Left lung (tissue), 10 donors: ENCODE measurements around the gene STARD3. TPM values are rescaled to one million over a fixed set of nuclear protein-coding genes. Genes with fewer than 3 reads are reported as not detected.
A peak's percentile ranks its signal among the peaks of the same experiment; 100 is the strongest.

Experiments used
- ATAC-seq: fragments of 200-7000 bp; cut with Tn5 transposase; one replicate; pipeline ENCODE4 v1.9.1; 2020; ENCODE audit warnings: moderate library complexity
- DNase-seq, 4 donors: peaks; one replicate each; pipeline ENCODE4 v3.0.0-alpha.2; 2013 to 2020
- H3K27ac ChIP-seq, 2 donors: fragments of 200-600 bp; sonication (generic) in 1 of 2; one replicate each; pipeline versions ENCODE4 v1.5.0 to v1.8.0; 2020 to 2021
- H3K27me3 ChIP-seq, 2 donors: fragments of 200-600 bp; sonication (generic) in 1 of 2; one replicate each; pipeline versions ENCODE4 v1.5.0 to v1.8.0; 2020 to 2021
- H3K36me3 ChIP-seq, 2 donors: fragments of 200-600 bp; sonication (generic) in 1 of 2; one replicate each; pipeline versions ENCODE4 v1.5.0 to v1.8.0; 2020 to 2021
- H3K4me1 ChIP-seq, 2 donors: fragments of 200-600 bp; one replicate each; pipeline ENCODE4 v1.8.0; 2021
- H3K4me3 ChIP-seq, 2 donors: fragments of 200-600 bp; sonication (generic) in 1 of 2; one replicate each; pipeline versions ENCODE4 v1.5.0 to v1.8.0; 2020 to 2021; ENCODE audit warnings: mild to moderate bottlenecking in 1 of 2
- H3K9me3 ChIP-seq, 2 donors: fragments of 200-600 bp; sonication (generic) in 1 of 2; one replicate each; pipeline versions ENCODE4 v1.5.0 to v1.8.0; 2020 to 2021
- CTCF ChIP-seq, 2 donors: fragments of 200-600 bp; sonication (generic) in 1 of 2; IDR thresholded peaks; one replicate each; pipeline versions ENCODE4 v1.5.0 to v1.8.0; 2021; ENCODE audit warnings: antibody characterized with exemption in 2 of 2
- intact Hi-C, 2 donors: fragments of 100-400 bp; cut with DNase I; formaldehyde crosslinking; loops; one replicate each; pipeline versions ENCODE4 v1.11.2 to v1.14.2; 2022
- polyA plus RNA-seq, 6 donors: library from polyadenylated mRNA; unstranded; fragments of 120-200 nt; gene quantifications; one replicate each; pipeline ENCODE4 v1.2.1, GENCODE V29; 2013; ENCODE audit not compliant: insufficient read length in 6 of 6
- total RNA-seq, 2 donors: library from RNA; stranded (reverse); fragmentation: NEBNext Ultra II Directional; extraction: Animal tissue kit (Norgen Biotek cat#: 25700); gene quantifications; one replicate each; pipeline ENCODE4 v1.2.1, GENCODE V29; 2021
- donor health status: DM: no; HTN: yes; CAD: no.
- donor health status: DM: no; HTN: no; CAD: no.

Gene STARD3
- total and polyA plus RNA-seq, 8 donors = 42.1 to 66.1 (median 55.9) TPM

- Histone ChIP-seq H3K4me3 (peak within 1 kb of the TSS; percentile 28 to 33), H3K27ac (no peak within 1 kb of the TSS), H3K27me3 (peaks cover 17 to 56% of the 10 kb centered on the region in 2 donors), H3K36me3 (no peaks in the 10 kb centered on the region), H3K9me3 (no peaks in the 10 kb centered on the region), H3K4me1 (peaks cover 6 to 46% of the 10 kb centered on the region in 2 donors)
- peak in 1 of 4 donors; percentile 59 for DNase-seq
- ATAC-seq = no peak
- TF ChIP-seq CTCF (IDR thresholded peaks at IDR 0.05) = no peak
- intact Hi-C loops = no loop called here
Observed at GRCh38 chr17:39626171-39627046, 10.5 kb upstream of the STARD3 start, which contains the start of gene PPP1R1B. PPP1R1B (plus strand) TSS chr17:39626952; CDS start chr17:39627393, 441 bp downstream.

GRCh38 chr17:39627047-39627711 lies 9.8 kb upstream of the STARD3 start:
- no peak for TF ChIP-seq CTCF (IDR thresholded peaks at IDR 0.05)
- ATAC-seq (no peak), DNase-seq (no peak)
- Histone ChIP-seq H3K27me3 (peaks cover 17 to 62% of the 10 kb centered on the region in 2 donors), H3K9me3 (no peaks in the 10 kb centered on the region), H3K4me3 (peak overlapping the region; percentile 28 to 33), H3K36me3 (no peaks in the 10 kb centered on the region), H3K27ac (no peak overlapping the region), H3K4me1 (peaks cover 6 to 47% of the 10 kb centered on the region in 2 donors)
- intact Hi-C loops = no loop called here

GRCh38 chr17:39627712-39628516 lies 9.0 kb upstream of the STARD3 start:
- Histone ChIP-seq H3K4me1 (peaks cover 6 to 43% of the 10 kb centered on the region in 2 donors), H3K9me3 (no peaks in the 10 kb centered on the region), H3K4me3 (peak overlapping the region in 1 of 2 donors; percentile 33), H3K27ac (no peak overlapping the region), H3K36me3 (no peaks in the 10 kb centered on the region), H3K27me3 (peaks cover 17 to 64% of the 10 kb centered on the region in 2 donors)
- DNase-seq (no peak), ATAC-seq (no peak)
- TF ChIP-seq CTCF (IDR thresholded peaks at IDR 0.05) = no peak
- intact Hi-C loops = no loop called here

GRCh38 chr17:39628655-39629493 lies 8.1 kb upstream of the STARD3 start:
- ATAC-seq (peak; percentile 76), DNase-seq (peak in 1 of 4 donors; percentile 76)
- Histone ChIP-seq H3K27ac (peak overlapping the region; percentile 13 to 39), H3K4me3 (no peak overlapping the region), H3K9me3 (no peaks in the 10 kb centered on the region), H3K4me1 (peaks cover 6 to 35% of the 10 kb centered on the region in 2 donors), H3K36me3 (no peaks in the 10 kb centered on the region), H3K27me3 (peaks cover 17 to 64% of the 10 kb centered on the region in 2 donors)
- TF ChIP-seq CTCF (IDR thresholded peaks at IDR 0.05) = no peak
- intact Hi-C loops = no loop called here
